Measurements from ENCODE around the gene CYTH3. TPM values are rescaled to one million over a fixed set of nuclear protein-coding genes. Genes with fewer than 3 reads are reported as not detected.

CYTH3 gene
- total and polyA plus RNA-seq, 2 experiments from 2014 or later = 11.9 to 15.7 TPM

GRCh38 chr7:6182993-6183392 is 89.4 kb downstream of the CYTH3 start:
- no peak for TF ChIP-seq CTCF (IDR thresholded peaks at IDR 0.05; ENCODE audit: poor library complexity)
- TF ChIP-seq EZH2 (IDR thresholded peaks at IDR 0.05; ENCODE audit: borderline replicate concordance) = no peak
- no peak for TF ChIP-seq EZH2phosphoT487 (IDR thresholded peaks at IDR 0.05; ENCODE audit: low read depth, severe bottlenecking, unreplicated experiment)
- Histone ChIP-seq H3K4me2 (no peak overlapping the region), H3K79me2 (no peaks in the 10 kb centered on the region), H3K36me3 (replicated peaks; ENCODE audit: insufficient read depth, low read depth) (no peaks in the 10 kb centered on the region), H3K27ac (no peak overlapping the region), H3K27me3 (no peaks in the 10 kb centered on the region), H3K4me1 (ENCODE audit: insufficient read depth) (no peaks in the 10 kb centered on the region), H3K4me3 (no peak overlapping the region), H2AFZ (no peak overlapping the region), H3K9me2 (replicated peaks; ENCODE audit: insufficient read depth) (no peaks in the 10 kb centered on the region), H3K9me3 (ENCODE audit: low read depth) (no peaks in the 10 kb centered on the region), H4K20me1 (ENCODE audit: insufficient read depth, poor library complexity, severe bottlenecking) (no peaks in the 10 kb centered on the region)
- 92% methylated on average over 10 of the region's 10 CpGs for WGBS (ENCODE audit: low lambda C conversion rate, missing lambda C conversion rate)
- DNase-seq (ENCODE audit: low spot score) = no peak

GRCh38 chr7:6181136-6181535 is 91.3 kb downstream of the CYTH3 start:
- Histone ChIP-seq H3K27me3 (no peaks in the 10 kb centered on the region), H2AFZ (no peak overlapping the region), H3K27ac (no peak overlapping the region), H3K79me2 (no peaks in the 10 kb centered on the region), H3K9me3 (ENCODE audit: low read depth) (no peaks in the 10 kb centered on the region), H3K4me1 (ENCODE audit: insufficient read depth) (no peaks in the 10 kb centered on the region), H3K4me3 (no peak overlapping the region), H3K4me2 (no peak overlapping the region), H3K9me2 (replicated peaks; ENCODE audit: insufficient read depth) (no peaks in the 10 kb centered on the region), H4K20me1 (ENCODE audit: insufficient read depth, poor library complexity, severe bottlenecking) (no peaks in the 10 kb centered on the region), H3K36me3 (replicated peaks; ENCODE audit: insufficient read depth, low read depth) (no peaks in the 10 kb centered on the region)
- WGBS (ENCODE audit: low lambda C conversion rate, missing lambda C conversion rate) = 97% methylated on average over 1 of the region's 1 CpG
- TF ChIP-seq CTCF (IDR thresholded peaks at IDR 0.05; ENCODE audit: poor library complexity) = no peak
- no peak for TF ChIP-seq EZH2phosphoT487 (IDR thresholded peaks at IDR 0.05; ENCODE audit: low read depth, severe bottlenecking, unreplicated experiment)
- no peak for TF ChIP-seq EZH2 (IDR thresholded peaks at IDR 0.05; ENCODE audit: borderline replicate concordance)
- DNase-seq (ENCODE audit: low spot score) = no peak

- Histone ChIP-seq H3K4me3 (no peak overlapping the region), H3K36me3 (replicated peaks; ENCODE audit: insufficient read depth, low read depth) (no peaks in the 10 kb centered on the region), H3K79me2 (no peaks in the 10 kb centered on the region), H3K4me1 (ENCODE audit: insufficient read depth) (no peaks in the 10 kb centered on the region), H2AFZ (no peak overlapping the region), H3K27me3 (no peaks in the 10 kb centered on the region), H3K9me3 (ENCODE audit: low read depth) (no peaks in the 10 kb centered on the region), H3K4me2 (no peak overlapping the region), H3K27ac (no peak overlapping the region), H4K20me1 (ENCODE audit: insufficient read depth, poor library complexity, severe bottlenecking) (no peaks in the 10 kb centered on the region), H3K9me2 (replicated peaks; ENCODE audit: insufficient read depth) (no peaks in the 10 kb centered on the region)
- WGBS (ENCODE audit: low lambda C conversion rate, missing lambda C conversion rate) = 94% methylated on average over 8 of the region's 8 CpGs
- TF ChIP-seq EZH2 (IDR thresholded peaks at IDR 0.05; ENCODE audit: borderline replicate concordance) (no peak), CTCF (IDR thresholded peaks at IDR 0.05; ENCODE audit: poor library complexity) (no peak)
- no peak for DNase-seq (ENCODE audit: low spot score)
Observed at GRCh38 chr7:6180344-6180725, 92.1 kb downstream of the CYTH3 start.

Measured in hepatocyte (in vitro differentiated cells).